MCF 10A (cell line): ENCODE data around the gene KCNQ5. TPM values are rescaled to one million over a fixed set of nuclear protein-coding genes. Genes with fewer than 3 reads are reported as not detected.

Source experiments
- BruUV-seq: library from RNA; stranded (reverse); fragments of 400-500 nt; replicated peaks from 2 replicates; lab custom pipeline; 2021; lab: Mats Ljungman, UMichigan
- CTCF ChIA-PET: fragments of 300-600 bp; sonication (Branson Sonifier 250); formaldehyde crosslinking; extraction: SDS; loops from one replicate; lab custom pipeline; 2021; ENCODE audit warnings: antibody characterized with exemption, inconsistent platforms; lab: Yijun Ruan, JAX
- POLR2A ChIA-PET: fragments of 300-600, 350-650 bp; sonication (Branson Sonifier 250); formaldehyde crosslinking; extraction: SDS; loops from one replicate; lab custom pipeline; 2020; ENCODE audit warnings: antibody characterized with exemption, inconsistent platforms; lab: Yijun Ruan, JAX
- DNase-seq: peaks from one replicate; pipeline ENCODE4 v3.0.0-alpha.2; 2018; ENCODE audit not compliant: unreplicated experiment
- H3K27ac Mint-ChIP-seq: one replicate; pipeline ENCODE4 v1.8.0; 2022; ENCODE audit warnings: mild to moderate bottlenecking, low read depth, mixed read lengths; ENCODE audit not compliant: unreplicated experiment
- H3K27me3 Mint-ChIP-seq: one replicate; pipeline ENCODE4 v1.8.0; 2022; ENCODE audit warnings: mixed read lengths; ENCODE audit not compliant: insufficient read depth, unreplicated experiment
- H3K36me3 Mint-ChIP-seq: one replicate; pipeline ENCODE4 v1.8.0; 2022; ENCODE audit warnings: mild to moderate bottlenecking, moderate library complexity, mixed read lengths; ENCODE audit not compliant: insufficient read depth, unreplicated experiment
- H3K4me1 Mint-ChIP-seq: one replicate; pipeline ENCODE4 v1.8.0; 2022; ENCODE audit warnings: mixed read lengths; ENCODE audit not compliant: insufficient read depth, unreplicated experiment
- H3K4me3 Mint-ChIP-seq: one replicate; pipeline ENCODE4 v1.8.0; 2022; ENCODE audit warnings: mild to moderate bottlenecking, moderate library complexity, mixed read lengths; ENCODE audit not compliant: unreplicated experiment
- H3K9me3 Mint-ChIP-seq: one replicate; pipeline ENCODE4 v1.8.0; 2022; ENCODE audit warnings: mixed read lengths; ENCODE audit not compliant: unreplicated experiment
- intact Hi-C: fragments of 100-400 bp; cut with micrococcal nuclease; formaldehyde crosslinking; loops from 2 replicates; pipeline ENCODE4 v1.14.1; 2022
- total RNA-seq: library from RNA; stranded (reverse); gene quantifications from 2 replicates; pipeline ENCODE4 v1.2.3, GENCODE V29; 2022
- TF ChIP-seq, protein P1 (sequence below): fragments of 200-600 bp; IDR thresholded peaks from one replicate; pipeline ENCODE4 v1.8.0; 2022; ENCODE audit warnings: antibody characterized with exemption, mild to moderate bottlenecking; ENCODE audit not compliant: unreplicated experiment

KCNQ5 gene
- total RNA-seq, 1 experiment from 2014 or later, result 10.3 TPM

- TF ChIP-seq, protein P1, sequence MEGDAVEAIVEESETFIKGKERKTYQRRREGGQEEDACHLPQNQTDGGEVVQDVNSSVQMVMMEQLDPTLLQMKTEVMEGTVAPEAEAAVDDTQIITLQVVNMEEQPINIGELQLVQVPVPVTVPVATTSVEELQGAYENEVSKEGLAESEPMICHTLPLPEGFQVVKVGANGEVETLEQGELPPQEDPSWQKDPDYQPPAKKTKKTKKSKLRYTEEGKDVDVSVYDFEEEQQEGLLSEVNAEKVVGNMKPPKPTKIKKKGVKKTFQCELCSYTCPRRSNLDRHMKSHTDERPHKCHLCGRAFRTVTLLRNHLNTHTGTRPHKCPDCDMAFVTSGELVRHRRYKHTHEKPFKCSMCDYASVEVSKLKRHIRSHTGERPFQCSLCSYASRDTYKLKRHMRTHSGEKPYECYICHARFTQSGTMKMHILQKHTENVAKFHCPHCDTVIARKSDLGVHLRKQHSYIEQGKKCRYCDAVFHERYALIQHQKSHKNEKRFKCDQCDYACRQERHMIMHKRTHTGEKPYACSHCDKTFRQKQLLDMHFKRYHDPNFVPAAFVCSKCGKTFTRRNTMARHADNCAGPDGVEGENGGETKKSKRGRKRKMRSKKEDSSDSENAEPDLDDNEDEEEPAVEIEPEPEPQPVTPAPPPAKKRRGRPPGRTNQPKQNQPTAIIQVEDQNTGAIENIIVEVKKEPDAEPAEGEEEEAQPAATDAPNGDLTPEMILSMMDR, result no peak
- H3K4me1 Mint-ChIP-seq, result peaks cover 25% of the 10 kb centered on the region
- no peak overlapping the region for H3K4me3 Mint-ChIP-seq
- peak overlapping the region; percentile 88 for H3K27ac Mint-ChIP-seq
- BruUV-seq, result no TSS peak
- H3K9me3 Mint-ChIP-seq, result peaks cover 10% of the 10 kb centered on the region
- POLR2A ChIA-PET, result no interaction called here
- no peaks in the 10 kb centered on the region for H3K27me3 Mint-ChIP-seq
- peak; percentile 17 for DNase-seq
- CTCF ChIA-PET, result no interaction called here
- intact Hi-C loops, result no loop called here
- no peaks in the 10 kb centered on the region for H3K36me3 Mint-ChIP-seq
These were observed 203.5 kb downstream of the KCNQ5 start for GRCh38 chr6:72825315-72825911.

DNA sequence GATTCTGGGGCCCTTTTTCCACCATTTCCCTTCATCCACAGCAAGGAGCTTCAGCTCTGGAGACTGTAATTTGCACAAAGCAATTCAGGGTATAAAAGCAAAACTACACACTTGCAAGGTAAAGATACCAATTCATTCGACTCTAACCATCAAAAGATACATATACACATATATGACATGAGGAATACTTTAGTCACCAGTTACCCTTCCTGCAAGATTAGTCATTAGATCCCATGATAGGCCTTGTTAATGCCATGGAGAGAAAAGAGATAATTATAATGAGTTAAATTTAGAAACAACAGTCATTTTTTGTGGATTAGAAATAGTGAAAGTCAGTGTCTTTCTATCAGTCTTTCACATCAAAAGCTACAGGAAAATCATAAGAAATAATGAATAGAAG lies 204.2 kb downstream of the KCNQ5 start:
- Mint-ChIP-seq H3K27me3 (no peaks in the 10 kb centered on the region), H3K4me1 (peaks cover 25% of the 10 kb centered on the region), H3K36me3 (no peaks in the 10 kb centered on the region), H3K27ac (peak overlapping the region; percentile 88), H3K9me3 (peaks cover 10% of the 10 kb centered on the region), H3K4me3 (no peak overlapping the region)
- DNase-seq, result no peak
- TF ChIP-seq, protein P1, result no peak
- CTCF ChIA-PET, result interaction anchor here (0.5 kb wide), 2 partner anchors 204 to 214 kb away, joined by 3 to 4 read pairs; no protein-coding TSS in a partner anchor
- intact Hi-C loops, result no loop called here
- no TSS peak for BruUV-seq
- POLR2A ChIA-PET, result interaction anchor here (1.2 kb wide), 1 partner anchor 60 kb away, joined by 3 read pairs; no protein-coding TSS in a partner anchor

GRCh38 chr6:72826744-72827438 lies 205.0 kb downstream of the KCNQ5 start:
- TF ChIP-seq, protein P1, result no peak
- H3K4me1 Mint-ChIP-seq, result peaks cover 25% of the 10 kb centered on the region
- H3K27me3 Mint-ChIP-seq, result no peaks in the 10 kb centered on the region
- no TSS peak for BruUV-seq
- H3K27ac Mint-ChIP-seq, result peak overlapping the region; percentile 57
- peaks cover 10% of the 10 kb centered on the region for H3K9me3 Mint-ChIP-seq
- DNase-seq, result peak; percentile 63
- ChIA-PET POLR2A (interaction anchor here (1.2 kb wide), 1 partner anchor 59 kb away, joined by 3 read pairs; no protein-coding TSS in a partner anchor), CTCF (no interaction called here)
- H3K4me3 Mint-ChIP-seq, result no peak overlapping the region
- intact Hi-C loops, result no loop called here
- H3K36me3 Mint-ChIP-seq, result no peaks in the 10 kb centered on the region

GRCh38 chr6:72828904-72829303 lies 207.0 kb downstream of the KCNQ5 start:
- BruUV-seq, result no TSS peak
- ChIA-PET POLR2A (no interaction called here), CTCF (no interaction called here)
- intact Hi-C loops, result no loop called here
- TF ChIP-seq, protein P1, result no peak
- Mint-ChIP-seq H3K27ac (no peak overlapping the region), H3K4me3 (no peak overlapping the region), H3K4me1 (peaks cover 25% of the 10 kb centered on the region), H3K27me3 (no peaks in the 10 kb centered on the region), H3K9me3 (peaks cover 10% of the 10 kb centered on the region), H3K36me3 (no peaks in the 10 kb centered on the region)
- DNase-seq, result no peak
